Measurements from ENCODE around the gene HSPG2.
A peak's percentile ranks its signal among the peaks of the same experiment; 100 is the strongest.
"Not testable (repeated sequence)": the region's sequence is repeated elsewhere in the genome, so short reads cannot be mapped to it uniquely, and the experiment has no call there.

The HSPG2 gene

GRCh38 chr1:21937034-21937371, at the start of gene HSPG2:
TSS of gene HSPG2 (minus strand) at chr1:21937310. CDS start at chr1:21937217, 93 bp downstream.
- DNase-seq = no peak

- DNase-seq = not testable (repeated sequence)
These were observed 49.3 kb upstream of the HSPG2 start for GRCh38 chr1:21986386-21986785.

GRCh38 chr1:21985893-21986292, 48.8 kb upstream of the HSPG2 start:
- DNase-seq = not testable (repeated sequence)

- DNase-seq = not testable (repeated sequence)
These were observed 46.4 kb upstream of the HSPG2 start for GRCh38 chr1:21983539-21983938.

- not testable (repeated sequence) for DNase-seq
These were observed 45.0 kb upstream of the HSPG2 start for GRCh38 chr1:21982122-21982521.

GRCh38 chr1:21981253-21981652, 44.1 kb upstream of the HSPG2 start:
- not testable (repeated sequence) for DNase-seq

- DNase-seq = not testable (repeated sequence)
These were observed 43.6 kb upstream of the HSPG2 start for GRCh38 chr1:21980515-21981220.

GRCh38 chr1:21978209-21978608, 41.1 kb upstream of the HSPG2 start:
- DNase-seq = not testable (repeated sequence)

GRCh38 chr1:21976703-21977239, 39.7 kb upstream of the HSPG2 start, which contains the start of gene CELA3B:
TSS of gene CELA3B (plus strand) at chr1:21977022. CDS start at chr1:21977040, 18 bp downstream.
- DNase-seq = not testable (repeated sequence)

GRCh38 chr1:21975296-21975695, 38.2 kb upstream of the HSPG2 start:
- not testable (repeated sequence) for DNase-seq

GRCh38 chr1:21974699-21975098, 37.6 kb upstream of the HSPG2 start:
- not testable (repeated sequence) for DNase-seq

GRCh38 chr1:21973948-21974347, 36.8 kb upstream of the HSPG2 start:
- DNase-seq = not testable (repeated sequence)

- not testable (repeated sequence) for DNase-seq
These were observed 35.9 kb upstream of the HSPG2 start for GRCh38 chr1:21972973-21973441.

GRCh38 chr1:21970523-21970922, 33.4 kb upstream of the HSPG2 start:
- DNase-seq = not testable (repeated sequence)

GRCh38 chr1:21969066-21969465, 32.0 kb upstream of the HSPG2 start:
- DNase-seq = not testable (repeated sequence)

GRCh38 chr1:21967216-21967615, 30.1 kb upstream of the HSPG2 start:
- DNase-seq = not testable (repeated sequence)

- DNase-seq = no peak
These were observed 29.3 kb upstream of the HSPG2 start for GRCh38 chr1:21966247-21967000.

GRCh38 chr1:21963477-21964217, 26.5 kb upstream of the HSPG2 start:
- DNase-seq = peak; percentile 68 to 79 (median 74)

- no peak for DNase-seq
These were observed 24.7 kb upstream of the HSPG2 start for GRCh38 chr1:21961799-21962198.

- no peak for DNase-seq
These were observed 24.2 kb upstream of the HSPG2 start for GRCh38 chr1:21961337-21961736.

GRCh38 chr1:21956720-21957552, 19.8 kb upstream of the HSPG2 start:
- peak in 2 of 4 experiments; percentile 31 to 36 for DNase-seq

Data from activated naive CD4-positive, alpha-beta T cell (primary cell).